HL-60 (cell line): ENCODE data around the gene CTNNA3.

Experiments
- DNase-seq, 2 experiments: peaks; one replicate each; pipeline ENCODE4 v3.0.0-alpha.2; 2010 to 2020; ENCODE audit warnings: low read depth in 1 of 2, low spot score in 1 of 2
- H3K27ac ChIP-seq: fragments of 250-450 bp; sonication (Bioruptor Pico); replicated peaks from 2 replicates; pipeline ENCODE4 v1.5.1; 2020; ENCODE audit warnings: mild to moderate bottlenecking, moderate library complexity
- H3K27me3 ChIP-seq: fragments of 250-450 bp; sonication (Bioruptor Pico); 2 replicates; pipeline ENCODE4 v1.5.1; 2021; ENCODE audit warnings: mild to moderate bottlenecking, moderate library complexity; ENCODE audit not compliant: insufficient read depth, poor library complexity, severe bottlenecking
- H3K4me3 ChIP-seq: replicated peaks from 2 replicates; pipeline ENCODE4 v1.5.1; 2011; ENCODE audit warnings: mild to moderate bottlenecking, control low read depth, low read length; ENCODE audit not compliant: insufficient read depth
- GABPA ChIP-seq: IDR thresholded peaks from 2 replicates; pipeline ENCODE4 v1.6.1; 2012; ENCODE audit warnings: low read depth
- POLR2AphosphoS5 ChIP-seq: IDR thresholded peaks from 2 replicates; pipeline ENCODE4 v1.6.1; 2012; ENCODE audit warnings: low read depth
- SPI1 ChIP-seq: IDR thresholded peaks from 2 replicates; pipeline ENCODE4 v1.6.1; 2012; ENCODE audit warnings: low read depth, mild to moderate bottlenecking, borderline replicate concordance
- TF ChIP-seq, protein P1 (sequence below): IDR thresholded peaks from one replicate; pipeline ENCODE4 v1.5.1; 2011; ENCODE audit warnings: low read length, control low read depth, inconsistent platforms; ENCODE audit not compliant: insufficient read depth
- TF ChIP-seq, protein P2 (sequence below): IDR thresholded peaks from 2 replicates; pipeline ENCODE4 v1.6.1; 2012; ENCODE audit warnings: low read depth; ENCODE audit not compliant: insufficient replicate concordance

The CTNNA3 gene

DNA sequence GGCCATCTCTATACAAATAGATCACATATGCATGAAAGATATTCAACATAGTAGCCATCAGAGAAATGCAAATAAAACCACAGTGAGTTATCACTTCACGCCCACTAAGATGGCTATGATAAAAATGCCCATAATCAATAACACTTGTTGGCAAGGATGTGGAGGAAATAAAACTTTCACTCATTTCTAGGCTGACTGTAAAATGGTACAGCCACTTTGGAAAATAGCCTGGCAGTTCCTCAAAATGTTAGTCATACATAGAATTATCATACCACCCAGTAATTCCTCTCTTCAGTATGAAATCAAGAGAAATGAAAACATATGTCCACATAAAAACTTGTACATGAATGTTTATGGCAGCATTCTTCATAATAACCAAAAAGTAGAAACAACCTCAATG lies 445.3 kb downstream of the CTNNA3 start:
- H3K27me3 ChIP-seq: no peaks in the 10 kb centered on the region
- DNase-seq: no peak
- TF ChIP-seq, protein P1, sequence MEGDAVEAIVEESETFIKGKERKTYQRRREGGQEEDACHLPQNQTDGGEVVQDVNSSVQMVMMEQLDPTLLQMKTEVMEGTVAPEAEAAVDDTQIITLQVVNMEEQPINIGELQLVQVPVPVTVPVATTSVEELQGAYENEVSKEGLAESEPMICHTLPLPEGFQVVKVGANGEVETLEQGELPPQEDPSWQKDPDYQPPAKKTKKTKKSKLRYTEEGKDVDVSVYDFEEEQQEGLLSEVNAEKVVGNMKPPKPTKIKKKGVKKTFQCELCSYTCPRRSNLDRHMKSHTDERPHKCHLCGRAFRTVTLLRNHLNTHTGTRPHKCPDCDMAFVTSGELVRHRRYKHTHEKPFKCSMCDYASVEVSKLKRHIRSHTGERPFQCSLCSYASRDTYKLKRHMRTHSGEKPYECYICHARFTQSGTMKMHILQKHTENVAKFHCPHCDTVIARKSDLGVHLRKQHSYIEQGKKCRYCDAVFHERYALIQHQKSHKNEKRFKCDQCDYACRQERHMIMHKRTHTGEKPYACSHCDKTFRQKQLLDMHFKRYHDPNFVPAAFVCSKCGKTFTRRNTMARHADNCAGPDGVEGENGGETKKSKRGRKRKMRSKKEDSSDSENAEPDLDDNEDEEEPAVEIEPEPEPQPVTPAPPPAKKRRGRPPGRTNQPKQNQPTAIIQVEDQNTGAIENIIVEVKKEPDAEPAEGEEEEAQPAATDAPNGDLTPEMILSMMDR: no peak
- no peak for TF ChIP-seq SPI1
- no peak for TF ChIP-seq POLR2AphosphoS5
- TF ChIP-seq GABPA: no peak
- TF ChIP-seq, protein P2, sequence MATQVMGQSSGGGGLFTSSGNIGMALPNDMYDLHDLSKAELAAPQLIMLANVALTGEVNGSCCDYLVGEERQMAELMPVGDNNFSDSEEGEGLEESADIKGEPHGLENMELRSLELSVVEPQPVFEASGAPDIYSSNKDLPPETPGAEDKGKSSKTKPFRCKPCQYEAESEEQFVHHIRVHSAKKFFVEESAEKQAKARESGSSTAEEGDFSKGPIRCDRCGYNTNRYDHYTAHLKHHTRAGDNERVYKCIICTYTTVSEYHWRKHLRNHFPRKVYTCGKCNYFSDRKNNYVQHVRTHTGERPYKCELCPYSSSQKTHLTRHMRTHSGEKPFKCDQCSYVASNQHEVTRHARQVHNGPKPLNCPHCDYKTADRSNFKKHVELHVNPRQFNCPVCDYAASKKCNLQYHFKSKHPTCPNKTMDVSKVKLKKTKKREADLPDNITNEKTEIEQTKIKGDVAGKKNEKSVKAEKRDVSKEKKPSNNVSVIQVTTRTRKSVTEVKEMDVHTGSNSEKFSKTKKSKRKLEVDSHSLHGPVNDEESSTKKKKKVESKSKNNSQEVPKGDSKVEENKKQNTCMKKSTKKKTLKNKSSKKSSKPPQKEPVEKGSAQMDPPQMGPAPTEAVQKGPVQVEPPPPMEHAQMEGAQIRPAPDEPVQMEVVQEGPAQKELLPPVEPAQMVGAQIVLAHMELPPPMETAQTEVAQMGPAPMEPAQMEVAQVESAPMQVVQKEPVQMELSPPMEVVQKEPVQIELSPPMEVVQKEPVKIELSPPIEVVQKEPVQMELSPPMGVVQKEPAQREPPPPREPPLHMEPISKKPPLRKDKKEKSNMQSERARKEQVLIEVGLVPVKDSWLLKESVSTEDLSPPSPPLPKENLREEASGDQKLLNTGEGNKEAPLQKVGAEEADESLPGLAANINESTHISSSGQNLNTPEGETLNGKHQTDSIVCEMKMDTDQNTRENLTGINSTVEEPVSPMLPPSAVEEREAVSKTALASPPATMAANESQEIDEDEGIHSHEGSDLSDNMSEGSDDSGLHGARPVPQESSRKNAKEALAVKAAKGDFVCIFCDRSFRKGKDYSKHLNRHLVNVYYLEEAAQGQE: no peak
- no peak overlapping the region for H3K4me3 ChIP-seq
- H3K27ac ChIP-seq: no peak overlapping the region

DNA sequence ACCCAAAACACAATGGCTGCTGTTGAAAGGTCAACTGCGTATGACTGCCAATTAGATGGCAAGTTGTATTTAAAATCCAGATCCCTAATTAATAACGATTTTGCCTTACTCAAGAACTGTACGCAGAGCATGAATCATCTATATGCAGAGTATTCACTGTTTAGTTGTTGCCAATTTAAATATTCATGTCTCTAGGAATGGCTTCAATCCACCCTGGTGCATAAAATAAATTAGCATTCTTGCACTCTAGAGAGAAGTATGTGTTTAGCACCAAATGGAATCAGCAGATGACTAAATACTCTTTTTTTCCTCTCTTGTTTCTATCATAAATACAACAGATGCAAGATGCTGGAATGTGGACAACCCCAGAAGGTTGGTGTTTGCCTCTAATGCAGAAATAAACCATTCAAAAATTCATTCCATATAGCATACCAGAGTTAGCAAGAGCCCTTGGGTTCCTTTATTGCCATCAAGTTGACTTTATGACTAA lies 449.9 kb downstream of the CTNNA3 start:
- DNase-seq: no peak
- H3K27ac ChIP-seq: no peak overlapping the region
- TF ChIP-seq, protein P1: no peak
- TF ChIP-seq, protein P2: no peak
- TF ChIP-seq POLR2AphosphoS5 (no peak), GABPA (no peak), SPI1 (no peak)
- no peak overlapping the region for H3K4me3 ChIP-seq
- H3K27me3 ChIP-seq: no peaks in the 10 kb centered on the region

DNA sequence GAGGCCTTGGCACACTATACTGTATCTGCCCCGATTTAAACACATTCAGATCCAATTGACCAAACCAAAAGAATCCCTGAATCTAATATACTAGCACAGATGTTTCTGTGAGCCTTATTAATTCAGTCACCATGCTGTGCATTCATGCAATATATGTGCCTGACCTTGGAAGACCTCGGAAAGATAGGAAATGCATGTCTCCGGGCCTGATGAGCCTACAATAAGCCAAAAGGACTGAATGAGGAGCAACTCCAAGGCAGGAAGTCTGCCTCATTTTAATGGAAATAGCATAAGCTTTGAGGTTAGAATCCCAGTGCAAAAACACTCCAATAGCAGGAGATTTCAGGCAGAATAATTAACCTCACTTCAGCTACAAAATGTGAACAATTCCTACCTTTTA lies 453.5 kb downstream of the CTNNA3 start:
- no peak overlapping the region for H3K4me3 ChIP-seq

More for the DNA sequence above, 453.5 kb downstream of the CTNNA3 start:
- no peak for DNase-seq
- no peak for TF ChIP-seq POLR2AphosphoS5
- TF ChIP-seq, protein P1: no peak
- no peak for TF ChIP-seq GABPA
- TF ChIP-seq, protein P2: no peak
- no peak for TF ChIP-seq SPI1
- H3K27ac ChIP-seq: no peak overlapping the region
- no peaks in the 10 kb centered on the region for H3K27me3 ChIP-seq
